NCI-H82 treated with DMSO at 0.1 percent for 48 hours (cell line): ENCODE measurements around the gene TCF7L2.

Source experiments
- DNase-seq: peaks from one replicate; lab custom pipeline; 2025; ENCODE audit not compliant: unreplicated experiment; lab: John Stamatoyannopoulos, UW

The TCF7L2 gene

DNA sequence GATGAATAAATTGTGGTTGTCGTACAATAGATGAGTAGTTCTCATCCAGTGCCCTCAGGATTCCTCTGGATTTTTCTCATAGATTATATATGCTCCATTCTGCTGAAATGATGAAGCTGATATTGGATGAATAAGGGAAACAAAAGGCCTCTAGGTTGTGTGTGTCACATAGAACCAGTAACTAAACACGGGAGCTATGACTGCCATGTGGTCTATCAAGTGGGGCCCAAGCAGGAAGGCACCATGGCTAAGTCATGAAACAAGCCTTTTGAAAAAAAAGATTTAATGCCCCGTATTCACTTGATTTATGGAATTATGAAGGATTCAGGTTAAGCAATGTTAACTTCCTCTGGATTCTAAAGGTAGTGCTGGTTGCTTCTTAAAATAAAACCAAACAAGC, 225.1 kb downstream of the TCF7L2 start:
- DNase-seq: no peak

DNA sequence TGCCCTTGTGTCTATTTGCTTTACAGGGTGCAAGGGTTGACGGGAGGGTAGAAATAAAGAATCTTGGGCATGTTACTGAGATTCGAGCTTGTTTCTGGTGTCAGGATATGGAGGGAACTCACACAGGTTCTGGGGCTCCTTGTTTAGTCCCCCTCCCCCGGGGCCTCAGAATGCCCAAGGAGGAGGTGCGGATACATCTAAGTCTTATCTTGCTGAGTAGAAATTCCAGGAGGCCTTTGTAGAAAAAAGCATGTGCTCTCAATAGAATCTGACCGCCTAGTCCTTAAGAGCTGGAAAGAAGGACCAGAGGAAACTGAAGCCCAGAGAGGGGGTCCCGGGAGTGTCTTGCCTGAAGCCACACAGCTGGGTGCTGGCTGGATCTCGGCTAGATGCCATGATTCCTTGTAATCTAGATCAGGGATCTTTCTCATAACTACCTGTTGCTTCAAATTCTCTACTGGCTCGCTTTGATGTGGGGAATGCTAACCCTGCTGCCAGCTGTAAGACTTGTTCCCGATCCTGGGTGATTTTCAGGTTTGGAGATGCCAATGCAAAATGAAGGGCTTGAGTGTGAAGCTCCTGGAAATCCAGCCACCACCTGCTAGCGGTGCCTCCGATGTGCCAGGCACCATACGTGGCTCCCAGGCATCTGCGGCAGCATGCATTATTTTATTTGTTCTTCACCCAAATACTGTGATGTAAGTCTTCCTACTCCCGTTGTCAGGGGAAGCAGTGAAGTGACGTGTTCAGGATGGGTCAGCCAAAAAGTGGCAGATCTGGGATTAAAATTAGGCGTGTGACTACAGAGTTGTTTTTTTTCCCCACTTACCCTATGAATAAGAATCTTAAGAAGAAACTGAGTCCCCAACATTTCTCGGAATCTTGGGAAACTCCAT, 226.0 kb downstream of the TCF7L2 start:
- no peak for DNase-seq

DNA sequence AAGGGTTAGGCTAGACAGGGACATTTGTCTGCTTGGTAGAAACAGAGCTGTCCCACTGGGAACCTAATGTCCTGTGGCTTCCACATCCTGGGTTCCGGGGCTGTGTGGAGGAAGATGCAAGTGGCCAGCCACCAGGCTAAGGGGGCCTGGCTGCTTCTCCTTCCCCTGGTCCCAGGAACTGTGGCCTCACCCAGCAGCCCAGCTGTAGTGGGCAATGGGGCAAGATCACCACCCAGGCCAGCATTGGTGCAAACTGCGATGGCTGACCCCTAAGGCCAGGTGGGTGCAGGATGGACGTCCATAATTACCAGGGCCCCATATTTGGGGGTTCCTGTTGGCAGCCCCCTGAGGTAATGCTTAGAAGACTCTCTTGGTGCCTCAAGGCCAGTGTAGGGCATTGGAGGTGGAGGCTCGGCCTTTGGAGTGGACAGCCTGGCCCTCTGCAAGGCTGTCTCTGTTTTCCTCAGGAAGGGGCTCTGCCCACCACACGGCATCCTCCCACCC, 226.7 kb downstream of the TCF7L2 start:
- DNase-seq: no peak

DNA sequence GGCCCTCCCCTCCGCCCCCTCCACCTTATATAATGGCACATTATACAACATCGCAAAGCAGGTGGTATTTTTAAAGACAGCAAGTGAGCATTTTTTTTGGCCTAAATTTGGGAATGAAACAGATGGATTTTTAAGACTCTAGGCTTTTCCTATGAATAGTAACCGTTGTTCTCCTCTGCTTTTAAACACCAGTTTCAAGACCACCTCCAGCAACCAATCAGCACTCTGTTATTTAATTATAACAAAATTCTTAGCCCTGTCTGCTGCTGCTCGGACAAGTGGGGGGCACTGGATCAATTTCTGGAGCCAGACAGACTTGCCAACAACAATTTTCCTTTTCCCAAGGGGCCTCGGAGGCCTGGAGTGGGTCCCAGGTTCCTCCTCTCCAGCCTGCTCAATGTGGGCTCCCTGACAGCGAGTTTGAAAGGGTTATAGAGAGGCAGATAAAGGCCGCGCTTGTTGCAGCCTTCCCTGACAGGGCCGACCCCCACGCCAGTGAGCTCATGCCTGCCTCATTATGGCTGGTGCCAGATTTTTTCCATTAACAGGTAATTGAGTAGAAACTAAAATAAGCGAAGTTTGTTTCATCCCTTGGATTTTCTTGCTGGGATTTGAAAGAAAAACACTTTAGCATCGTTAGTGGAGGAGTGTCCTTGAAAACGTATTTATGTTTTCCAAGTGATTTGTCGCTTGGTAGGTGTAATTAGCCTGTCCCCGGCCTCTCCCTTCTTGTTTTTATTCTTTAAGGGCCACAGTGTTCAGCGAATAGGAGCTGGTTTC, 227.3 kb downstream of the TCF7L2 start:
- DNase-seq: no peak

DNA sequence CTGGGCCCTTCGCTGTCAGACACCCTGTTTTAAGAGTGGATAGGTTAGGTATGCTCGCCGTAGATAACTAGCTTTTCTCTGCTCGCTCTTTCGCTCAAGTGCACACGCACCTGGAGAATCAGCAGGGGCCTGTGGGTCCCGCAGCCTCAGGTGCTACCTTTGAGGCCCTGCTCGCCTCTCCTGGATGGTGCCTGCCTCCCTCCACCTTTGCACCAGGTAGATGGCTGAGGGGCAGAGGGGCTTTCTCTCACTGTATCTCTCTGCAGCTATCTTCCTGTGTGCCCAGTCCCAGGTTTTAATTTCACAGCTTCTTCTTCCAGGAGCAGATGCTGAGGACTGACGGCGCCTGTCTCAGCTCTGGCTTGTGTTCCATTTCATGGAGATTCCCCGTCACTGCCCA, 227.9 kb downstream of the TCF7L2 start:
- DNase-seq: no peak

DNA sequence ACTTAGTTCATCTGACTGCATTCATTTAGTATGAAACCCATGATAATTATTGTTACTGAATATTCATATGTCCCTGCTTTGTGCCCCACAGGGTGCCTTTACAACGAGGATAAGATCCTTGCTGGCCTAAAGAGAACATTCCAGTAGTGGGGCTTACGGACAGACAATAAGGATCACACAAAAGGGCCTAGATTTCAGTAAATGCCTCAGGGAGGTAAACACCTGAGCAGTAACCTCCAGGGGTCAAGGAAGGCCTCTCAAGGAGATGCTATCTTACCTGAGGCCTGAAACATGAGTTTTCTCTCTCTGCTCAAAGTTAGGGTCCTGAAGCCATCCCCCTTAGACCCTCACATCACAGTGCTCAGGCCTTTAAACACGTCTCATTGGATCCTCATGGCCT, 228.7 kb downstream of the TCF7L2 start:
- DNase-seq: no peak

DNA sequence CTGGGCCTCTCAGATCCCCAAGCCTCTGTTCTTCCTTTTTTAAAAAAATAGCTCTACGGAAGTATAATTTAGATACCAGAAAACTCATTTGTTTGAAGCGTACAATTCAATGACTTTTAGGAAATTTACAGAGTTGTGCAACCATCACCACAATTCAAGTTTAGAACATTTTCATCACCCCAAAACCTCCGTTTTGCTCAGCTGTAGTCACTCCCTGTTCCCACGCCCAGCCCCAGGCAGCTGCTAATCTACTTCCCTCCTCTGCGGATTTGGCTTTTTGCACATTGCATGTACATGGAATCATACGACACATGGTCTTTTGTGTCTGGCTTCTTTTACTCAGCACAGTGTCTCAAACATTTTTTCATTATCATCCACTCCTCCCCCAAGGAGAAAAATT, 229.2 kb downstream of the TCF7L2 start:
- DNase-seq: no peak

DNA sequence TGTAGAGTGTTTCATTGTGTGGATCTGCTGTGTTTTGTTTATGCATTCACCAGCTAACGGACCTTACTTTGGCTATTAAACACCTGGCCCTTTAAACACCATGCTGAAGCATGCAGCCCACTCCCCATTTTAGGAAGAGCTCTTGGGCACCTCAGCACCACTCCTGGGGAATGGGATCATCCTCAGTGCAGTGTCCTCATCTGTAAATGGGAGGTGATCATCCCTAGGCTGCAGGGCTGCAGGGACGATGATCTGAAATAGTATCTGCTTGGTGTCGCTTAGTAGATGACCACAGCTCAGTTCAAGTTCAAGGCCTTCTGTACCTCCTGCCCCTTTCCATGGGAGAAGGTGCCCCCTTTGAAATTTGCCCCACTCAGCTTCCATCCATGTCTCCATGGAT, 229.9 kb downstream of the TCF7L2 start:
- no peak for DNase-seq

DNA sequence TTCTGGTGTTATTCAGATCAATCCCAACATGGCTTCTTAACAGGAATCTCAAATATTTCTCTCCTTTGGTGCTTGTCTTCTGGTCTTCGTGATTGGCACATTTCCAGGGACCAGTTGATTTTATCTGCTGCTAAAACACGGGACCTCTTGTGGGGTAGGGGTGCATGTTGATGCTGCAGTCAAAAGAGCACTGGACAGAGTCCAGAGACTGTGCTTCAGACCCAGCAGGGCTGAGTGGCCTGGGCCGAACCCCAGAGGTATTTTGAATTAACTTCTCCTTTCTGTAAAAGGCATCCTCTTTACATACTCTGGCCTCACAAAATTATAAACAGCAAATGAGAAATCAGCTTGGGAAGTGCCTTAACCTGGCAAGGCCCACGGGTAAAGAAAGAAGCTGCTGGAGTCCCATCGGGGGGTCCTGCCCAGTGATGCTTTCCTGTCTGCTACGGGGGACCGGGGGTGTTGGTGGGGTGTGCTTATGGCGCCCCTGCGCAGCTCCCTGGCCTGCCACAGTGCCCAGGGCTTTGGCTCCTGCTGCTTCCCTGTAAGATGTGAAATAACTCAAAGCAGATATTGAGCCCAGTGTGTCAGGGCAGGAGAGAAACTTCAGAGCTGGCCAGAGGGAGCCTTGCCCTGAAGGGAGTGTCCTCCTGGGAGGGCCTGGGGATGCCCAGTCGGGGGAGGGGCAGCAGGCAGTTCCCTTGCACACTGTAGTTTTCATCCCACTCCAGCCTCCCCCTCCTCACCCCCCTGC, 230.5 kb downstream of the TCF7L2 start:
- DNase-seq: no peak

DNA sequence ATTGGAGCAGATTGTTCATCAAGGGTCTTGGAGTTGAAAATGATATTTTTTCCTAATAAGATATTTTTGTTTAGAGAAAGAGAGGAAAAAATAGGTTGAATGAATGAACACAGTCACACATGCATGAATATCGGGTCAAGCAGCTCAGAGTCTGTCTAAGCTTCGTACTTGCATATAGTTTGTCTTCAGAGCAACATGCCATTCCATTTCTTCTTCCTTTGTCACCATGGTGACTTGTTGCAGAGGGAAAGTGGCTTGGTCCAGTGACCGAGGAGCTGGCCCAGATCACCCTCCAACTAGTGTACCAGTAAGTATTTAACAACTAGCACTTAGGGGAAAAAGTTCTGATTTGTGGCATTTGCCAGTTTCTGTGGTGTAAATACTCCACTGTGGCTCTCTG, 232.1 kb downstream of the TCF7L2 start:
- DNase-seq: no peak

DNA sequence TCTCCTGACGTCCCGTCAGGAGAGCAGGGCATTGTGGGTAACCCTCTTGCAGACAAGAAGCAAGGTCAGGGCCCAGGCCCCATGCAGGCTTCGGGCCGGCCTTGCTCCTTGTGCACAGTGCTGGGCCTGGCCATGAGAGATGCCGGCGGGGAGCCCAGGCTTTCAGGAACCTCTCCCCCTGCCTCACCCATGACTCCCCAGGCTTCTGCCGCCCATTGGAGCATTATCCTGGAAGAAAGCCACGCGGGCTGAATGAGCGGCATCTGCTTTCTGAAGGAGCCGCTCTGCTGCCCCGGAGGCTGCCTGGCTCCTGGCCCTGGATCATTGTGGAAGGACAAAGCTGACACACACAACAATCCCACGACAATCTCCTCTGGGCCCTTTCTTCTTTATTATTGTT, 233.5 kb downstream of the TCF7L2 start:
- DNase-seq: no peak

DNA sequence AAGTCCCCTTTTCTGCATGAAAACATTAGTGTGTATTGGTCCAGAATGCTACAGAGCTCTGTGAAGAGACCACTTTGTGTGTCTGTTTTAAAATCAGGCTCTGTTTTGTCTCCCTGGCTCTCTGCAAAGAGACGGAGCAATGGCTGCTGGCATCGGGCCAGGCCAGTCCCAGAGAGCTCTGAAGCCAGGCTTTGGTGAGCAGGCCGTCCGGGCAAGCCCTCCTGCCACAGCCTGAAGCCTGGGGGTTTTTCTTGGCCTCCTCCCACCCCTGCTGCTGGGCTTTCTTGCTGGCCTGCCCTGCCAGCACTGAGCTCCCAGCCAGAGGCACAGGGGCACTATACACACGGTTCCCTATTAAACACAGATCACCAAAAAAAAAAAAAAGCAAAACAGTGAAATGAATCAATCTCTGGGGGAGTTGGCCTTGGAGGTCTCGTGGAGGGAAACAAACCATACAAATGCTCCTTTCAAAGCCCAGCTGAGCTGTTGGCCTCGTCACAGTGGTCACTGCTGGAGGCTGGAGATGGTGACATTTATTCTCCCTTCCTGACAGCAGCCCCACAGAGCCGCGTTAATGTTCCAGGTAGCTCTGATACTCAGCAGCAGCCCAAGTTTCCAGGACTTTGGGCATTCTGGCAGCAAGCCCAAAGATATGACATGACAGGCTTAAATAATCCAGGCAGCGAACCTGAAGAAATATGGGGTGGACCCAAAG, 237.2 kb downstream of the TCF7L2 start:
- DNase-seq: no peak

DNA sequence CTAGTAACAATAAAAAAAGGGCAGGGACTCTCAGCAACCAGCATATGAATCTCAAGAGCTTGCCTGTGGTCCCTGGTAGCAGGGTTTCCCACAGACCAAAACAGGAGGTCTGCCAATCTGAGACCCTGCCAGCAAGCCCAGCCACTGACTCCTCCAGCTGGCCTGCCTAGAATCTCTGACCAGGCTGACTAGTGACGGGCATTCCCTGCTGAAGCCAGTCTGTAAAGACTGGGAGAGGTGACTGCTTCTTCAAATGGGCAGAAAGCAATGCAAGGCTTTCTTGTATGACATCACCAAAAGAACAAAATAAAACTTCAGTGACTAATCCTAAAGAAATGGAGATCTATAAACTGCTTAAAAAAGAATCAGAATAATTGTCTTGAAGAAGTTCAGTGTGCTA, 249.4 kb downstream of the TCF7L2 start:
- no peak for DNase-seq

DNA sequence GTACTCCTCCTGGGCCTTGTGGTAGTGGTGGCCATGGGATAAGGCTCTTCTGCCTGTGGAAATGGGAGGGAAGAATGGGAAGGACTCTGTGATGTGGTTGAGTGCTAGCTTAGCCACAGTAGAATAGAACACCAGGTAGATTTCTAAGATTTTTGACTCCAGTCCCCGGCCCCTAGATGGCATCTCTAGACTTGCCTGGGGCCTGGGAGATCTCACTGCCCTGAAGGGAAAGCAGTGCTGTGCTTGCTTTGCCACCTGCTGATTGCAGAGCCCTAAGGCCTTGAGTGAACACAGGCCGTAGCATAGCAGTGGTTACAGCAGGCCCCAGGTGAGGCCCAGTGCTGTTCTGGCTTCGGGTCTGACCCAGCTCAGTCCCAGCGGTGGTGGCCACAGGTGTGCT, 252.0 kb downstream of the TCF7L2 start:
- DNase-seq: no peak

DNA sequence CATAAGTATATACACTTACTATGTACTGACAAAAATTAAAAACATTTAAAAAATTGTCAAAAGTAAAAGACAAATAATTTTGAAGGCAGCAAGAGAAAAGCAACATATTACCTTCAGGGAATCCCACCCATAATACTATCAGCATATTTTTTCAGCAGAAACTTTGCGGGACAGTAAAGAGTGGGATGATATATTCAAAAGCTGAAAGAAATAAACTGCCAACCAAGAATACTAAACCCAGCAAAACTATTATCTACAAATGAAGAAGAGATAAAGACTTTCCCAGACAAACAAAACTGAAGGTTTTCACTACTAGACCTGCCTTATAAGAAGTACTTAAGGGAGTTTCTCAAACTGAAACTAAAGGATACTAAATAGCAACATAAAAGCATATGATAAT, 257.9 kb downstream of the TCF7L2 start:
- DNase-seq: no peak

DNA sequence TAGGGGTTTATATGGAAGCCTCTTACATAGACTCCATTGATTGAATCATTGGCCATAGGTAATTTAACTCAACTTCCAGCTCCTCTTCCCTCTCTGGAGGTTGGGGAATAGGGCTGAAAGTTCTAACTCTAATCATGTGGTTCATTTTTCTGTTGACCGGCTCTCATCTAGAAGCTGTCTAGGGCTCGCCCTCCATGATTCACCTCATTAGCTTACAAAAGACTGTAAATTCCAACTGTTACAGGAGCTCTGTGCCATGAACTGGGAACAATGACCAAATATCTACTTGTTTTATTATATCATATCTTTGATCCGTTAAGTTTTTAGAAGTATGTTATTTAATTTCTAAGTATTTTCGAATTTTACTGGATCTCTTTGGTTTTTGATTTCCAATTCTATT, 263.0 kb downstream of the TCF7L2 start:
- no peak for DNase-seq

DNA sequence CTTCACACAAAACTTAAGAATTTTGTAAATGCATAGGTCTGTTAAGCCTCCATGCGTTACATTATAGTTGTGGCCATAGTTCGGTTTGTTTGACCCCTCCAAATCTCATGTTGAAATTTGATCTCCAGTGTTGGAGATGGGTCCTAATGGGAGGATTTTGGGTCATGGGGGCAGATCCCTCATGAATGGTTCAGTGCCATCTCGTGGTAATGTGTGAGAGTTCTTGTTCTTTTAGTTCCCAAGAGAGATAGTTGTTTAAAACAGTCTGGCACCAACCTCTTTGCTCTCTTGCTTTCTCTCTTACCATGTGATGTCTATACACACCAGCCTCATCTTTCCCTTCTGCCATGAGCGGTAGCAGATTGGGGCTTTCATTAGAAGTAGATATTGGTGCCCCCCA, 264.3 kb downstream of the TCF7L2 start:
- DNase-seq: no peak

DNA sequence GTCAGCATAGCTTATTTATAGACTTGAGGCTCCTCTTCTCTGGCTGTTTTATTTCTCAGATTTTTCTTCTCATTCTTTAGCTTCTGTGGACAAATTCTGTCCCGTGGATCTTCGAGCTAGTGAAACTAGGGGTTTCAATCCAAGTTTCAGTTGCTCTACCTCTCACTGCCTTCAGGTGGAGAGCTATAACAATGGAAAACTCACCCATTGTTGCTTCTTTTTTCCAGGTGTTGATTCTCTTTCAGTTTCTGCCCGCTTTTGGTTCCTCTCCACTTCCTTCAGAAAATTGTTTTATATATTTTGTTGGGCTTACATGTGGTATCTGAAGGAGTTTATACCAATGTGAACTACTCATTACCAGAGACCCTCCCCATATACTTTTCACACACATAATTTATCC, 266.1 kb downstream of the TCF7L2 start:
- no peak for DNase-seq
